ENCODE data around the gene C19orf33. TPM values are rescaled to one million over a fixed set of nuclear protein-coding genes. Genes with fewer than 3 reads are reported as not detected.

Gene C19orf33
- total RNA-seq, 1 donor from 2014 or later: 33.4 TPM

GRCh38 chr19:38278751-38279150 is 25.3 kb upstream of the C19orf33 start:
- no peak for DNase-seq (ENCODE audit: low read depth, low spot score)

GRCh38 chr19:38280030-38280921 is 23.8 kb upstream of the C19orf33 start:
- no peak for DNase-seq (ENCODE audit: low read depth, low spot score)

GRCh38 chr19:38281811-38282566 is 22.1 kb upstream of the C19orf33 start:
- DNase-seq (ENCODE audit: low read depth, low spot score): no peak

GRCh38 chr19:38283271-38283670 is 20.8 kb upstream of the C19orf33 start:
- no peak for DNase-seq (ENCODE audit: low read depth, low spot score)

- no peak for DNase-seq (ENCODE audit: low read depth, low spot score)
Measured at GRCh38 chr19:38284422-38284821, 19.6 kb upstream of the C19orf33 start.

- DNase-seq (ENCODE audit: low read depth, low spot score): no peak
Measured at GRCh38 chr19:38285567-38285966, 18.5 kb upstream of the C19orf33 start.

GRCh38 chr19:38287604-38288003 is 16.4 kb upstream of the C19orf33 start:
- no peak for DNase-seq (ENCODE audit: low read depth, low spot score)

GRCh38 chr19:38288123-38288855 is 15.8 kb upstream of the C19orf33 start:
- DNase-seq (ENCODE audit: low read depth, low spot score): no peak

- DNase-seq (ENCODE audit: low read depth, low spot score): no peak
Measured at GRCh38 chr19:38289955-38290354, 14.1 kb upstream of the C19orf33 start.

GRCh38 chr19:38290631-38291147 is 13.4 kb upstream of the C19orf33 start:
- no peak for DNase-seq (ENCODE audit: low read depth, low spot score)

- no peak for DNase-seq (ENCODE audit: low read depth, low spot score)
Measured at GRCh38 chr19:38291855-38292254, 12.2 kb upstream of the C19orf33 start.

- no peak for DNase-seq (ENCODE audit: low read depth, low spot score)
Measured at GRCh38 chr19:38293281-38293680, 10.8 kb upstream of the C19orf33 start.

- no peak for DNase-seq (ENCODE audit: low read depth, low spot score)
Measured at GRCh38 chr19:38294090-38294489, 10.0 kb upstream of the C19orf33 start.

- DNase-seq (ENCODE audit: low read depth, low spot score): no peak
Measured at GRCh38 chr19:38298821-38299680, 5.0 kb upstream of the C19orf33 start.

- DNase-seq (ENCODE audit: low read depth, low spot score): no peak
Measured at GRCh38 chr19:38304352-38304865, 358 bp downstream of the C19orf33 start.

GRCh38 chr19:38304866-38305429 is 897 bp downstream of the C19orf33 start:
- DNase-seq (ENCODE audit: low read depth, low spot score): peak; percentile 37

GRCh38 chr19:38306236-38306635 is 2.2 kb downstream of the C19orf33 start:
- no peak for DNase-seq (ENCODE audit: low read depth, low spot score)

- DNase-seq (ENCODE audit: low read depth, low spot score): no peak
Measured at GRCh38 chr19:38307076-38307475, 3.0 kb downstream of the C19orf33 start.

GRCh38 chr19:38307597-38307996 is 3.5 kb downstream of the C19orf33 start:
- DNase-seq (ENCODE audit: low read depth, low spot score): no peak

Data from pulmonary artery endothelial cell (primary cell).